ENCODE data around the gene PCBP3. TPM values are rescaled to one million over a fixed set of nuclear protein-coding genes. Genes with fewer than 3 reads are reported as not detected.

Gene PCBP3
- total RNA-seq, 1 donor from 2014 or later, result 7.6 TPM

GRCh38 chr21:45983649-45983965 lies 340.1 kb downstream of the PCBP3 start:
- DNase-seq (ENCODE audit: extremely low spot score, unreplicated experiment), result no peak
- no peaks in the 10 kb centered on the region for H3K9me3 Mint-ChIP-seq (ENCODE audit: unreplicated experiment)
- H3K36me3 Mint-ChIP-seq (ENCODE audit: unreplicated experiment), result peaks cover 15% of the 10 kb centered on the region
- H3K4me1 Mint-ChIP-seq (ENCODE audit: unreplicated experiment), result peaks cover 23% of the 10 kb centered on the region
- peak overlapping the region; percentile 80 for H3K4me3 Mint-ChIP-seq (ENCODE audit: unreplicated experiment)
- TF ChIP-seq, protein P1, sequence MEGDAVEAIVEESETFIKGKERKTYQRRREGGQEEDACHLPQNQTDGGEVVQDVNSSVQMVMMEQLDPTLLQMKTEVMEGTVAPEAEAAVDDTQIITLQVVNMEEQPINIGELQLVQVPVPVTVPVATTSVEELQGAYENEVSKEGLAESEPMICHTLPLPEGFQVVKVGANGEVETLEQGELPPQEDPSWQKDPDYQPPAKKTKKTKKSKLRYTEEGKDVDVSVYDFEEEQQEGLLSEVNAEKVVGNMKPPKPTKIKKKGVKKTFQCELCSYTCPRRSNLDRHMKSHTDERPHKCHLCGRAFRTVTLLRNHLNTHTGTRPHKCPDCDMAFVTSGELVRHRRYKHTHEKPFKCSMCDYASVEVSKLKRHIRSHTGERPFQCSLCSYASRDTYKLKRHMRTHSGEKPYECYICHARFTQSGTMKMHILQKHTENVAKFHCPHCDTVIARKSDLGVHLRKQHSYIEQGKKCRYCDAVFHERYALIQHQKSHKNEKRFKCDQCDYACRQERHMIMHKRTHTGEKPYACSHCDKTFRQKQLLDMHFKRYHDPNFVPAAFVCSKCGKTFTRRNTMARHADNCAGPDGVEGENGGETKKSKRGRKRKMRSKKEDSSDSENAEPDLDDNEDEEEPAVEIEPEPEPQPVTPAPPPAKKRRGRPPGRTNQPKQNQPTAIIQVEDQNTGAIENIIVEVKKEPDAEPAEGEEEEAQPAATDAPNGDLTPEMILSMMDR (IDR thresholded peaks at IDR 0.05), result no peak
- no peaks in the 10 kb centered on the region for H3K27me3 Mint-ChIP-seq (ENCODE audit: unreplicated experiment)
- peak overlapping the region; percentile 54 for H3K27ac Mint-ChIP-seq (ENCODE audit: unreplicated experiment)

GRCh38 chr21:45983981-45984551 lies 340.5 kb downstream of the PCBP3 start:
- TF ChIP-seq, protein P1 (IDR thresholded peaks at IDR 0.05), result no peak
- peaks cover 18% of the 10 kb centered on the region for H3K4me1 Mint-ChIP-seq (ENCODE audit: unreplicated experiment)
- H3K36me3 Mint-ChIP-seq (ENCODE audit: unreplicated experiment), result peaks cover 15% of the 10 kb centered on the region
- H3K27ac Mint-ChIP-seq (ENCODE audit: unreplicated experiment), result peak overlapping the region; percentile 78
- no peaks in the 10 kb centered on the region for H3K27me3 Mint-ChIP-seq (ENCODE audit: unreplicated experiment)
- no peaks in the 10 kb centered on the region for H3K9me3 Mint-ChIP-seq (ENCODE audit: unreplicated experiment)
- DNase-seq (ENCODE audit: extremely low spot score, unreplicated experiment), result peak; percentile 83
- H3K4me3 Mint-ChIP-seq (ENCODE audit: unreplicated experiment), result peak overlapping the region; percentile 55

- no peak for DNase-seq (ENCODE audit: extremely low spot score, unreplicated experiment)
- Mint-ChIP-seq H3K4me3 (ENCODE audit: unreplicated experiment) (peak overlapping the region; percentile 55), H3K27ac (ENCODE audit: unreplicated experiment) (peak overlapping the region; percentile 78)
Observed at GRCh38 chr21:45984584-45985095, 341.1 kb downstream of the PCBP3 start.

DNA sequence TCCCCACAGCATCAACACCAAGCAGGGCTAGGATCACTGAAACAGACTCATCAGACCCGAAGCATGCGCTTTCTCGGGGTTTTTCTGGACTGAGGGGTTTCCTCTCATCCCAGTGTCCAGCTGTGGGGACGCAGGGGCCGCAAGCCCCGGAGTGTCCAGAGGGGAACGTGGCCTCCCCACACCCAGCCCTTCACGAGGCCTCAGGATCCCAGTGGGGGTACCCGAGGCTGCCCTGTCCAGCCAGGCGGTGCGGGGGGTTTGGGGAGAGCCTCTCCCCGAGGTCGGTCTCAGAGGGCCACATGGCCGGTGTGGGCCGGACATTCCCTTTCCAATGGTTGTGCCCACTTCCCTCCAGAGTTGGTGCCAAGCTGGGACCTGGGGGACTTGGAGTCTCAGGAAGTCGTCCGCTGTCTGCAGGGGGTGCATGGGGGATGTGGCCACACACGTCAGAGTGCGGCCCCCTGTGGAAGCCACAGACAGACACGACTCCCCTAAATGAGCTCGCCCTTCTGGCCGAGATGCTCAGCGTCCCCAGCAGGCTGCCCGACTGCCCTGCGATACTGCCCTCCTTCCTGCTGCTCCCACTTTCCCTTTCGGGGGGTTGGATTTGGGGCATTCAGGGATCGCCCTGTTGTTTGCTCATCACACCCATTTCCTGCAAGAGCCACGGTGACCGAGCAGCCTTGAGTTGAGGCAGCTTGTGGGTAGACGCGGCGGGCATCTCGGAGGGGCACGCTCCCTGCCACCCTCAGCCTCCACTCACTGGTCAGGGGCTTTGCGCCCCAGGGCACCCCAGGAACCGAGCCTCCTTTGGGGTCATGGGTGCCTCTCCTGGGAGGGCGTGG lies 342.2 kb downstream of the PCBP3 start:
- Mint-ChIP-seq H3K4me1 (ENCODE audit: unreplicated experiment) (peaks cover 18% of the 10 kb centered on the region), H3K9me3 (ENCODE audit: unreplicated experiment) (no peaks in the 10 kb centered on the region), H3K36me3 (ENCODE audit: unreplicated experiment) (peaks cover 16% of the 10 kb centered on the region), H3K27me3 (ENCODE audit: unreplicated experiment) (no peaks in the 10 kb centered on the region), H3K4me3 (ENCODE audit: unreplicated experiment) (peak overlapping the region; percentile 55), H3K27ac (ENCODE audit: unreplicated experiment) (peak overlapping the region; percentile 78)
- TF ChIP-seq, protein P1 (IDR thresholded peaks at IDR 0.05), result no peak
- no peak for DNase-seq (ENCODE audit: extremely low spot score, unreplicated experiment)

More at GRCh38 chr21:45984584-45985095, 341.1 kb downstream of the PCBP3 start:
- H3K36me3 Mint-ChIP-seq (ENCODE audit: unreplicated experiment), result peaks cover 16% of the 10 kb centered on the region
- H3K27me3 Mint-ChIP-seq (ENCODE audit: unreplicated experiment), result no peaks in the 10 kb centered on the region
- H3K9me3 Mint-ChIP-seq (ENCODE audit: unreplicated experiment), result no peaks in the 10 kb centered on the region
- TF ChIP-seq, protein P1 (IDR thresholded peaks at IDR 0.05), result no peak
- H3K4me1 Mint-ChIP-seq (ENCODE audit: unreplicated experiment), result peaks cover 18% of the 10 kb centered on the region
